ENCODE measurements around the gene ZNF880.

- TF ChIP-seq CTCF (IDR thresholded peaks at IDR 0.05) (no peak), TEAD4 (IDR thresholded peaks at IDR 0.05; ENCODE audit: borderline replicate concordance, insufficient read depth) (no peak), EP300 (IDR thresholded peaks at IDR 0.05; ENCODE audit: borderline replicate concordance in 1 of 2, low read depth in 1 of 2, low read length in 1 of 2) (no peak), TAF1 (IDR thresholded peaks at IDR 0.05; ENCODE audit: borderline replicate concordance, low read depth, low read length) (no peak), NRF1 (IDR thresholded peaks at IDR 0.05; ENCODE audit: low read depth, low read length) (no peak), YY1 (IDR thresholded peaks at IDR 0.05; ENCODE audit: low read depth) (no peak), GABPA (IDR thresholded peaks at IDR 0.05; ENCODE audit: low read depth) (no peak), SMC3 (IDR thresholded peaks at IDR 0.05; ENCODE audit: low read depth, low read length) (no peak), POLR2AphosphoS5 (IDR thresholded peaks at IDR 0.05; ENCODE audit: low read depth, low read length) (no peak)
- TF ChIP-seq, protein P1, sequence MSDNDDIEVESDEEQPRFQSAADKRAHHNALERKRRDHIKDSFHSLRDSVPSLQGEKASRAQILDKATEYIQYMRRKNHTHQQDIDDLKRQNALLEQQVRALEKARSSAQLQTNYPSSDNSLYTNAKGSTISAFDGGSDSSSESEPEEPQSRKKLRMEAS (IDR thresholded peaks at IDR 0.05; ENCODE audit: low read depth): no peak
- TF ChIP-seq, protein P2, sequence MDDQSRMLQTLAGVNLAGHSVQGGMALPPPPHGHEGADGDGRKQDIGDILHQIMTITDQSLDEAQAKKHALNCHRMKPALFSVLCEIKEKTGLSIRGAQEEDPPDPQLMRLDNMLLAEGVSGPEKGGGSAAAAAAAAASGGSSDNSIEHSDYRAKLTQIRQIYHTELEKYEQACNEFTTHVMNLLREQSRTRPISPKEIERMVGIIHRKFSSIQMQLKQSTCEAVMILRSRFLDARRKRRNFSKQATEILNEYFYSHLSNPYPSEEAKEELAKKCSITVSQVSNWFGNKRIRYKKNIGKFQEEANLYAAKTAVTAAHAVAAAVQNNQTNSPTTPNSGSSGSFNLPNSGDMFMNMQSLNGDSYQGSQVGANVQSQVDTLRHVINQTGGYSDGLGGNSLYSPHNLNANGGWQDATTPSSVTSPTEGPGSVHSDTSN (IDR thresholded peaks at IDR 0.05): no peak
These were observed 59.2 kb downstream of the ZNF880 start, which contains the start of gene ZNF534 for GRCh38 chr19:52428937-52429336.
